Measurements from ENCODE around the gene RAD51B.
"Not testable (repeated sequence)": the region's sequence is repeated elsewhere in the genome, so short reads cannot be mapped to it uniquely, and the experiment has no call there.

The RAD51B gene

DNA sequence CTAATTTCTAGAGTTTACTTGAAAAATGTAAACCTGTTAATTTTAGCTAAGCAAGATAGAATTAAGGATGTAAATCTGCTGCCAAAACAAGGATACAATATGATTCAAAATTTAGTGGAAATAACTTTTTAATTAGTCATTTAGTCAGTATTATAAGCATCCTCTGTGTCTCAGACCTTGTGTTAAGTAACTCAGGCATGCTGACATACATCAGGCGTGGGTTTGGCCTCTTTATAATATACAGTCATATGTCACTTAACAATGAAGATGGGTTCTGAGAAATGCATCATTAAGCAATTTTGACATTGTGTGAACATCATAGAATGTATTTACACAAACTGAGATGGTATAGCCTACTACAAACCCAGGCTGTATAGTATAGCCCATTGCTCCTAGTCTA is 586.4 kb downstream of the RAD51B start:
- DNase-seq (ENCODE audit: low read depth): peak; percentile 89

DNA sequence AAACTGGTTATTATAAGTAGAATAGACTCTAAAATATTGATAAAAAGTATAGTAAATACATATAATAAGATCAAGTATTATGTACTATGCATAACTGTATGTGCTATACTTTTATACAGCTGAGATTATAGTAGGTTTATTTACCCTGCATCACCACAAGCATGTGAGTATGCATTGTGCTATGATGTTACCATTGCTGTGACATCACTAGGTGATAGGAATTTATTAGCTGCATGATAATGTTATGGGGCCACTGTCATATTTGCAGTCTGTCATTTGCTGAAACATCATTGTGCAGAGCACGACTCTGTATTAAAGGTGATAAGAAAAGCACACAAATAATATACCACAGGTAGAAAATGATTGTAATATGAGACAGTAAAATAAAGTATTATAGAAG is 587.7 kb downstream of the RAD51B start:
- DNase-seq (ENCODE audit: low read depth): peak; percentile 33

DNA sequence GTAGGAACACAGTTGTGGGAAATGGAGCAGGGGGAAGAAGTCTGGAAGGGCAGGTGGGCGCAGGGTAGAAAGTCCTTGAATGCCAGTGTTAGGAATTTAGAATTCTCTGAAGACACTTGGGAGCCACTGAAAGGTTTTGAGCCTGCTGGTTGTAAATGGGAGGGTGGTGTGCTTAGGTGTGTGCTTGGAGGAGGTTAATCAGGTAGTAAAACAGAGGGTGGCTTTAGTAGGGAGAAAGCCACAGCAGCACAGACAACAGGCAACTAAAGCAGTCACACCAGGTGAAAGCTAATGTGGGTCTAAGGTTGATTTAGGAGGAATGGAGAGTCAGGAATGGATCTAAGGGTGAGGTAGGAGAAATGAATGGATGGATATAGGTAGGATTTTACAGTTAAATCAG is 588.2 kb downstream of the RAD51B start:
- DNase-seq (ENCODE audit: low read depth): no peak

DNA sequence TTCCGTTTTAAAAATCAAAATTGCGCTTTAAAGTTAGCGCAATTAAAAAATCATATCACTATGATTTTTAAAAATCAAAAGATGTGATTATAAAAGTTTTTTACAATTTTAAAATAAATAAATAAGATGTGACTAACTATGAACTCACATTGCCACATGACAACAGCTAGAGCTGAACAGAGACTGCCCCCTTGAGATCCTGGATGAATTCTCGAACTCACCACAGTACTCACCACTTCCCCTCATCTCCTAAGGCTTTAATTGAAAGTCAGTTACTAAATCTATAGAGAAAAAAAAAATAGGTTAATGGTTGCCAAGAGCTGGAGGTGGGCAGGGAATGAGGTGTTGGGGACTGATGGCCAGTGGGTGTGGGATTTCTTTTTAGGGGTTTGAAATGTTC is 589.1 kb downstream of the RAD51B start:
- peak; percentile 72 for DNase-seq (ENCODE audit: low read depth)

DNA sequence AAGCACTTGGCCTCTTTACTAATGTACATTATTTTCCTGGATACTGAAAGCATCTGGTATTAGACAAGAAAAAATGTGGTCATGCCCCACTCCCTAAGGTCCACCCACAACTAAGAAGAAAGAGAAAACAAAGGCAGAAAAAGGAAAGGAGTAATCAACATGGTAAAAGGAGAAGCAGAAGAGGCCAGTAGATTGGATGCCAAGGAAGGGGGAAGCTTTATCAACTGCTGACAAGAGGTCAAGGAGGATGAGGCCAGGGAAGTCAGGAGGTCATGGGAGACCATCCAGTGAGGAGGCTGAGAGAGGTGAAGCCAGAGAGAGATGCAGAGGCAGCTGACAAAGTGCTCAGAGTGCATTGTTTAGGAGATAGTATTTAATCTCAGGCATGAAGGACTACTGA is 589.8 kb downstream of the RAD51B start:
- DNase-seq (ENCODE audit: low read depth): no peak

DNA sequence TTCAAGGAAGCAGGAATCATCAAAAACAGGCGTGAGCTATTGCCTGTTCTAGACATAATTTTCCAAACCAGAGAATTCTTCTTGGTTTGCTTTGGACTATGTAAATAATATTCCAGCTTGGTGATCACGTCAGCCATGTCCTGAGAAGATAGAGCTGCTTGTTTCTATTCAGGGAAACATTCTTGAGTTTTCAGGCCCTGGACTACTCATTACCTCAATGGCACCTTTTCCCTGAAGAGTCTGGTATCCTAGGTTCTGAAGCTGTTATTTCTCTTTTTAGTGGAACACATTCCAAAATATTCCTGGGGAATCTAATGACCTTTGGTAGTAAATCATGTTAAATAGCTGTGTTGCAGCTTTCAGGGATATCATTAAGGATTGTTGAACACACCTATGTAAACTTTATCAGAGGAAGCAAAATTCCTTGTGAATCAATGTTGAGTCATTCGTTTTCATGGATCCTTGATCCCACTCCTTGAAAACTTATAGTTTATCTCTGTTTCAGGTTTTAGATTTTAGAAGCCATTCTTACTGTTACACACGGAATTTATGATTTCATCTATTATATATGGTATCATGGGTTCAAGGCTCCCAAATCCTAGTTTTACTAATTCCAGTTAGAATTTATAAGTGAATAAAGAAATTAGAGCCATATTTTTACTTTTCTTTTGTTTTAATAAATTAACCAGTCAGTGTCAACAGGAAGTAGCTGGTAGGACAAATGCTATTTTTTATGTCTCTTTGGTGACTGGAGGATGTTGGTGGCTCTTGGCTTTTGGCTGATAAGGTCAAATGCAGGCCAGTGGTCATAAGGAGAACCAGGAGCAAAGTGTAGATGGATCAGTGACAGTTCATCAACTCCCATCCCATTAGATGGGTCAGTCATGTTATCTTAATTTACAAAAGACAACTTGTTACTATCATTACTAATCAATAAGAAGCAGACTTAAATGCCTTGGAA is 593.2 kb downstream of the RAD51B start:
- DNase-seq (ENCODE audit: low read depth): peak; percentile 57

DNA sequence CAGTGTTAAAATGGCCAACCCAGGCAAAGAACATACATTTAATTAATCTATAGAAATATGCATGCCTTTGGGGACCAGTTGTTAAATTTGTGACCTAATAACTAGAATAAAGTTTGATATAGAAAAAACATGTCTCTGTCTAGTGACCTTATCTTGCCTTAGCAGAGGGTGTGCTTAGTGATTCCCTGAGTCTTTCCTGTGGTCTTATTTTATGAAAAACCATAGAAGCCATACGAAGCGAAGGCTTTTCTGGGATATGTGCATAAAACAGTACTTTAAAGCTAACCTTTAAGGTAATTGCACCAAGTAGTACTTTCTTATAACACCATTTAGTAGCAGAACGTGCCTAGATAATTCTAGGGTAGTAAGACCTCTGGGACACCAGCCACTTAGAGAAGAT is 593.9 kb downstream of the RAD51B start:
- DNase-seq (ENCODE audit: low read depth): no peak

DNA sequence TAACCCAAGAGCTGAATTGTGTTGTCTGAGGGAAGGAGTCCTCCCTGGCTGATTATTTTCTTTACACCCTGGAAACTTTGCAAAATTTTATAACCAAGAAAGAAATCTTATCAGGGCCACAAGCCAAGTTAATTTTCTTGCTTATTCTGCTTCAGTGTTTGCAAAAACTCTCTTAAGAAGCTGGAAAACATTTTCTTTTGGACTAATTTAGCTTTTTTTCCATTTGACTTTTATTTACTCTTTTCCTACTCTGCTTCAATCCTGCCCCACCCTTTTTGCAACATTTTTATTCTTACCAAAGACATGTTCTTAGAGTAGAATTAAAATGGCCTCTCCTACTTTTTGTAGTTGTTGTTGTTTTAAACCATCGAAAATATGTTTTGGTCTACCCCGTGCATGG is 594.5 kb downstream of the RAD51B start:
- no peak for DNase-seq (ENCODE audit: low read depth)

DNA sequence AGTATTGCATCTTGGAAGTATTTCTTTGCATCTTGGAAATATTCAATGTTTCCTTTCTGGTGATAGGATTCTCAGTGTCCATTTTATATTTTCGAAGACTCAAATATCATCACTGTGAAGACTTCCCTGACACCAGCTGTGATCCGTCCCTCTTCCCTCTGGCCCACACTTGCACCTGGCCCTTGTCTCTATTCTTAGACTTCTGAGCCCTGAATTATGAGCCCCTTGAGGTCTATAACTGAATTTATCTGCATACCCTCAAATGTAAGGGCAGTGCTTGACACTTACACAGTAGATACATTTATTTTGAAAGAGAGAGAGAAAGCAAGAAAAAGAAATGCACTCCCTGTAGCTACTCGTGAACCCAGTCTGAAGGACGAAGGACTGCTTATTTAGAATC is 596.6 kb downstream of the RAD51B start:
- DNase-seq (ENCODE audit: low read depth): no peak

DNA sequence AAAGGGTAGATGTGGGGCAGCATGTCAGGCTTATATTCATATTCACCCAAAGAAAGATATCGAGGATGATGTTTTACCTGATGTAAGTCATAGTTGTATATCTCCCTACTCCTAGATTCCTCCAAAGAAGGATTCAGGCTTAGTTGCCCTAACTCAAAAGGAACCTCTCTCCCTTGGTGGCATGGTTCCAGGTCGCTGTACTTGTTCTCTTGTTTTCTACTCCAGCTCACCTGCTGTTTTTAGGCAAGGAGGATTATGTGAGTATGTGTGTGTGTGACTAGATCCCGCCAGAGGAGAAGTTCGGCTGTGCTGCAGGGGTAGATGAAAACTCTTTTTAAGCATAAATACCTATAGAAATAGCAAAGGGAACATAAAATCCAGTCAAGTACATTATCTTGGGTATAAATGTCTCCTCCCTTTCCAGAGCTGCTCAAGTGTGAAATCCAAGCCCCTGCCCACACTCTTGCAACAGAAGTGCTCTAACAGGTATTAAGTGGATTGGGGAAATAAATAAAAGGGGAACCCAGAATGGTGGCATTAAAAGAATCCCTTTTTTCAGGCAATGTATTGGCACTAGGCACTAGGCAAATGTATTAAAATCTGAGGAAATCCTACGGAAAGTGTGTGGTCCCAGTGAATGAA is 597.6 kb downstream of the RAD51B start:
- DNase-seq (ENCODE audit: low read depth): no peak

DNA sequence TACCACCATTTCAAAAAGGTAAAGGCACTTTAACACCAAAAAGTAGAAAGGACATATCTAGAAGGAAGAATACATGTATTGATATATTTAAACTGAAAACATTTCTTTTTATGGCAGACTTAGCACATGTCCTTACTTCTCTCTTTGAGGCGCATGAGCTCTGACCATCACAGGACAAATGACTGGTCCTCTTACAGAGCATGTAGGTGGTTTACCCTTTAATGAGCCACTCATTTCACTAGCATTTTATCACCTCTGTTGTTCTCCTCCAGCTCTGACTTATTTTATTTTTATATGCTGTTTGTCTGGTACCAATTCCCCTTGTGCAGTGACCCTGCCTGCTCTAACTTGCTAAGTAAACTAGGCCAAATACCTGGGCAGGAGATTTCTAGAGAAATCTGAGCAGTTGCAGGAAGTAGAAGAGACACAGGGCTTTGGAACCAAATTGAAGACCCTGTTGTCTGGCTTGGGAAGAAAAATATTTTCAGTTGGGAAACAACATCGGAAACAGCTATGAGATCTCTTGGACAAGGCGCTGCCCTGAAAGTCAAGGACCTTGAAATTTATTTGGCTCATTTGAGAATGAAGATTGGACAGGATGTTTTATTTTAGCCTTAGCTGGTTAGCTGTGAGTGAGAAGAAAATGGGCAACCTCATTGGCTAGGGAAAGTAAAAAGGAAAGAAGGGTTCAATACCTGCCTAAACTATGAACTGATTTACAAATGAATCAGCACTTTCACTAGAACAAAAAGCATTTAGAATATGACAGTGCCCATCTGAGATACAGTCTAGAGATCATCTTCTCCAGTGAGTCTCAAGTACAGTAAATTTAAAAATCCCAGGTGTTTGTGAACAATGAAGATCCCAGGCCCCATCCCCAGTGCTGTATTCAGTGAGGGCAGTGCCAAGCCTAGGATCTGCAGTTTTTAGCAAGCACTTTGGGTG is 598.9 kb downstream of the RAD51B start:
- no peak for DNase-seq (ENCODE audit: low read depth)

DNA sequence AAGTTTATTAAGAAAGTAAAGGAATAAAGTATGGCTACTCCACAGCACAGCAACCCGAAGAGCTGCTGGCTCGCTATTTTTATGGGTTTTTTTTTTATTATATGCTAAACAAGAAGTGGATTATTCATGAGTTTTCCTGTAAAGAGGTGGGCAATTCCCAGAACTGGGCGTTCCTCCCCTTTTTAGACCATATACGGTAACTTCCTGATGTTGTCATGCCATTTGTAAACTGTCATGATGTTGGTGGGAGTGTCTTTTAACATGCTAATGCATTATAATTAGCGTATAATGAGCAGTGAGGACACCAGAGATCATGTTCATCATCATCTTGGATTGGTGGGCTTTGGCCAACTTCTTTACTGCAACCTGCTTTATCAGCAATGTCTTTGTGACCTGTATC is 600.8 kb downstream of the RAD51B start:
- no peak for DNase-seq (ENCODE audit: low read depth)

DNA sequence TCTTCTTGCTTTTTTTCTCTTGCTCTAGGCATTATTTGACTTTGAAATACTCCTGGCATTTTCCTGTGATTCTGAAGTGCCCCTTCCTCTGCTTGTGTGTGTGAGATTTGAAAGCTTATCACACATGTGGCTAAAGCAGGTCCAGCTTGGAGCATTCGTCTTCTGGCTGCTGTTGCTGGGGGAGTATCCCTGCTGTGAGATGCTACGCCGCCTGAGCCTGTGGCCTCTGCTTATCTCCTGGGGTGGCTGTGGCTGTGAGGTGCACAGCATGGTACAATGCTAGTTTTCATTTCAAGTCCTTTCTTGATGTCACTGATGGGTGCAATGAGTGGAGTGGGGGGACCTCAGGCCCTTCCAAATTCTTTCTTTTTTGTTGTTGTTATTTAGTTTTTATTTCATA is 601.5 kb downstream of the RAD51B start:
- no peak for DNase-seq (ENCODE audit: low read depth)

DNA sequence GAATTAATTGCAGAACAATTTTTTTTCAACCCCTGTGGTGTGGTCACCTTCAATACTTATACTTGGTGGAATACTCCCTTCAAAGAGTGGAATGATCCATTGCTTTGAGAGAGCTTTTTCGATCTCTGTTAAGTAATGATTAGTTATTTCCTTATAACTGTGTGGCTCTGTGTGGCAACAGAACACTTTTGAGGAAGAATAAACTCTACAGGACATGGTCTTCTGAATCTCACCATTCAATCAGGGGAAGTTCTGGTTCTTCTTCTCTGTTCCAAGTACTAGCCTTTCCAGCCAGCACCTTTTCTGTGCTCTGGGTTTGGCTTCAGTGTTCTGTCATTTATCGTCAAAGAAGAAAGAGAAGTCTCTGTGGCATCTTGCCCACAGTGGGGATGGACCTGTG is 604.1 kb downstream of the RAD51B start:
- no peak for DNase-seq (ENCODE audit: low read depth)

DNA sequence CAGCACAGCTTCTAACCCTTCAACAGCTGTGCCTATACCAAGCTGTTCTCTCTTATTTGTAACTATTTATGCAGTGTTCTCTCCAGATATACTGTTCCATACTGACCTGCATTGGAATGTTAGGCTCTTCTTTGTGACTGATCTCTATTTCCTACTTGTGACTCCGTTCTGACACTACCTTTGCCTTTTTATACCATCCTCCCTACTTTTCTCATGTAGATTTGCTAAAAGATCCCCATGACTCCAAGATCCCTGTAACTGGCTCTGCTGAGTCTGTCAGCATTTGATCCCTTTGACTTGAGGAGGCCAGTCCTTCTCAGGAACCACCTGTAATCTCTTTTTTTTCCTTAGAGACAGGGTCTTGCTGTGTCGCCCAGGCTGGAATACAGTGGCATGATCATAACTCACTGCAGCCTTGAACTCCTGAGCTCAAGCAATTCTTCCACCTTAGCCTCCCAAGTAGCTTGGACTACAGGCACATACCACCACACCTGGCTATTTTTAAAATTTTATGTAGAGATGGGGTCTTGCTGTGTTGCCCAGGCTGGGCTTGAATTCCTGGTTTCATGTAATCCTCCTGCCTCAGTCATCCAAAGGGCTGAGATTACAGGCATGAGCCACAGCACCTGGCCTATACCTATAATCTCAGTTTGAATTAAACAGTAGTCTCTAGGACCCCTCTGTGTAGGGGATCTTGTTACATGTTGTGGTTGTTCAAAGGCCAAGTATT is 605.0 kb downstream of the RAD51B start:
- no peak for DNase-seq (ENCODE audit: low read depth)

DNA sequence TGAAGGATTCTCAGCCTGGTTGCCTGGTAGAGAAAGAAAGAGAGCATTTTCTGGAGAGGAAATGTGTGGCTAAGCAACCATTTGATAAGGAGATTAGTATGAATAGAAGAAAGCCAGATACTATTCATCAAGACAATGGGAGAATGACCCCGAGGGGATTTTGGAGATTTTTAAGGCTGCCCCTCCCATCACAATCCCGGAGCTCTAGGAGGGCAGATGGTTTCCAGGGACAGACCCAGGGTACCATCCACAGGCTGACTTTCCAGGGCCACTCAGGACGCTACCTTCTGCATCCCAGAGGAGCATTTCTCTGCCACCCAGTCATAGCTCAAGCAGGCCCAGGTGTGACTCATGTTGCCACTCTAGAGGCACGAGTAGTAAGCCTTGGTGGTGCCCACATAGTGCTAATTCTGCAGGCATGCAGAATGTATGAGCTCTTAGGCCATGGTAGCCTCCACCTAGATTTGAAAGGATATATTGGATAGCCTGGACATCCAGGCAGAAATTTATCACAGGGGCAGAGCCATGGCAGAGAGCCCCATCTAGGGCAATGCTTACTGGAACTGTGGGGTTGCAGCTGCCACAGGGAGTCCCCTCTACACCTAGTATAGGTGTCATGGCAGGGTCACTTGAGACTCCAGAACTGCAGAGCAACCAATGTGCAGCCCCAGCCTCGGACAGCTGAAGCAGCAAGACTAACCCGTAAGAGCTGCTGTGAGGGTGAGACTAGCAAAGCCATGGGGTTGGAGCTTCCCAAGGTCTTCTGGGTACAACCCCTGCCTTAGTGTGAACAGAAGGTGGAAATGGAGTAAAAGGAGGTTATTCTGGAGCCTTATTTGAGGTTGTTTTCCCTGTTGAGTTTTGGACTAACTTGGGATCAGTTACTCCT is 607.3 kb downstream of the RAD51B start:
- no peak for DNase-seq (ENCODE audit: low read depth)

DNA sequence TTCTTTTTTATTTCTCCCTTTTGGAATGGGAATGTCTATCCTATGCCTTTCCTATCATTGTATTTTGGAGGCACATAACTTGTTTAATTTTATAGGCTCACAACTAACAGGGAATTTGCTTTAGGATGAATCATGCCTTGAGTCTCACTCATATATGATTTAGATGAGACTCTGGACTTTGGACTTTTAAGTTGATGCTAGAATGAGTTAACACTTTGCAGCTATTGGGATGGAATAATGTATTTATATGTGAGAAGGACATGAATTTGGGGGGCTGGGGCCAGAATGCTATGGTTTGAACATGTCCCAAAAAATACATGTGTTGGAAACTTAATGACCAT is 607.9 kb downstream of the RAD51B start:
- DNase-seq (ENCODE audit: low read depth): no peak

DNA sequence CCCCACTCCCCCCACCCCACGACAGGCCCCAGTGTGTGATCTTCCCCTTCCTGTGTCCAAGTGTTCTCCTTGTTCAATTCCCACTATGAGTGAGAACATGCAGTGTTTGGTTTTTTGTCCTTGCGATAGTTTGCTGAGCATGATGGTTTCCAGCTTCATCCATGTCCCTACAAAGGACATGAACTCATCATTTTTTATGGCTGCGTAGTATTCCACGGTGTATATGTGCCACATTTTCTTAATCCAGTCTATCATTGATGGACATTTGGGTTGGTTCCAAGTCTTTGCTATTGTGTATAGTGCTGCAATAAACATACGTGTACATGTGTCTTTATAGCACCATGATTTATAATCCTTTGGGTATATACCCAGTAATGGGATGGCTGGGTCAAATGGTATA is 609.3 kb downstream of the RAD51B start:
- DNase-seq (ENCODE audit: low read depth): not testable (repeated sequence)

DNA sequence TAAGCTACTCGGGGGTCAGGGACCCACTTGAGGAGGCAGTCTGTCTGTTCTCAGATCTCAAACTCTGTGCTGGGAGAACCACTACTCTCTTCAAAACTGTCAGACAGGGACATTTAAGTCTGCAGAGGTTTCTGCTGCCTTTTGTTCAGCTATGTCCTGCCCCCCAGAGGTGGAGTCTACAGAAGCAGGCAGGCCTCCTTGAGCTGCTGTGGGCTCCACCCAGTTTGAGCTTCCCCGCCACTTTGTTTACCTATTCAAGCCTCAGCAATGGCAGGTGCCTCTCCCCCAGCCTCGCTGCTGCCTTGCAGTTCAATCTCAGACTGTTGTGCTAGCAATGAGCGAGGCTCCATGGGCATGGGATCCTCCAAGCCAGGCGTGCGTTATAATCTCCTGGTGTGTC is 614.6 kb downstream of the RAD51B start:
- DNase-seq (ENCODE audit: low read depth): not testable (repeated sequence)

DNA sequence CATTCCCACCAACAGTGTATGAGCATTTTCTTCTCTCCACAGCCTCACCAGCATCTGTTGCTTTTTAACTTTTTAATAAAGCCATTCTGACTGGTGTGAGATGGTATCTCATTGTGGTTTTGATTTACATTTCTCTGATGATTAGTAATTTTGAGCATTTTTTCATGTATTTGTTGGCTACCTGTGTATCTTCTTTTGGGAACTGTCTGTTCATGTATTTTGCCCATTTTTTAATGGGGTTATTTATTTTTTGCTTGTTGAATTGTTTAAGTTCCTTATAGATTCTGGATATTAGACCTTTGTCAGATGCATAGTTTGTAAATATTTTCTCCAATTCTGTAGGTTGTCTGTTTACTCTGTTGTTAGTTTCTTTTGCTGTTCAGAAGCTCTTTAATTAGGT is 616.1 kb downstream of the RAD51B start:
- DNase-seq (ENCODE audit: low read depth): not testable (repeated sequence)

DNA sequence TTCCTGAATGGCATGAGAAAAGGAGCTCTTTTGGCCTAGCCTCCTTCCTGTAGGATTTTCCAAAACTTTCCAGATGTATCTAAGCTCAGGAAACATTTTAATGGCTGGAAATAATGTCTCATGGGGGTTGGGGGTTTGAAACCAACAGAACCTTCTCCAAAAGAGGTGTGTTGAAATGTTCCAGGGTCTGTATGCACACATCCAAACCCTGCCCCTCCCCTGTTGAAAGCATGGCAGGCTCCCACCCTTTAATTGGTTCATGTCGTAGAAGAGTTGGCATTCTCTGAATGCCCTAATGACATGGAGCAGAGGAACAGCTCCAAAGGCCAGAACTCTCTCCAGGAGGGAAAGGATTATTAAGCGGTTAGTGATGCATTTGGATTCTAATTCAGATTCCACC is 620.1 kb downstream of the RAD51B start:
- no peak for DNase-seq (ENCODE audit: low read depth)
